HG03575 (cell line): ENCODE results near the gene GOT1.

Experiments
- ATAC-seq: cut with Tn5 transposase; IDR thresholded peaks from one replicate; pipeline ENCODE4 v1.9.1; 2021; ENCODE audit not compliant: unreplicated experiment, insufficient number of reproducible peaks, low FRiP score; ENCODE audit errors: extremely low read depth

Gene GOT1

DNA sequence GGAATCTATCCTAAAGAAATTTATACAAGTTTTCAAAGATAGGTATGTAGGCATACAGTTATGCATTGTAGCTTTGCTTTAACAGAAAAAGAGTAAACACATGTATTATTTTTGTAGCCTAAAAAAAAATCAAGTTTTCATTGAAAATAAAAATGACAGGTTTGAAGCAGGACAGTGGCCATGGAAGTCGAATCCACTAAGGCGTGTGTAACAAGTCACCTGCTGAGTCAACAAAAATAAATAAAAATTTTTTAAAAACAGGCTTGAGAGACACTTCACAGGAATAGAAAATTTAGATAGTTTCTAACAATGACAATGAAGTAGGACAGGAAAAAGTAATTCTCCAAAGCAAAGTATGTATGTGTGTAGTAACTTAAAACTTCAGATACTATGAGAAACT, 8.5 kb upstream of the GOT1 start:
- ATAC-seq = no peak

DNA sequence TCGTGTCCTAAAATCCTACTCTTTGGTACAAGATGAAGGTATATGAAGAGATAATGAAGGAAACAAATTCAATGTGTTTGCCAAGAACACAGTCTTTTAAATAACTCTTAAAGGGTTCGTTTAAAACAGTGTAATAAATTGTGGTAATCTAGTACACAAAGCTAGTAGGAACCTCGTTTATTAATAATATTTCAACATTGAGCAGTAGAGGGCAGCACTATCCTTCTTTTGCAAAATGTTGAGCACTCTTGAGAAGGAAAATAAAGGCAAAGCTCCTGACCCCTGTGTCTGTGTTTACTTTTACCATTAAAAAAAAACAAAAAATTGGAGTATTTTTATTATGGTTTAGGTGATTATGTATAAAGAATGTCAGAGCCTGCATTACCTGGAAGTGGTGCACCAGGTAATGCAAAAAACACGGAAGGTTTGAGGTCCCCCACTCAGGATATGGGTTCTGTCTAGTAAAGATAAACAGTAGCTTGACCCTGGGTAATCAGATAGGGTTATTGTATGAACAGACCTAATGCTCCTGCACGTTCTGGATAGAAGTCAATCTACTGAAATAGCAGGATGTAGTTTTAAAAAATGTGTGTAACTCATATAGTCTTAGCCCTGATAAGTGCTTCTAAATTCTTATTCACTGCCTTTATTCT, 5.7 kb upstream of the GOT1 start:
- ATAC-seq = no peak

DNA sequence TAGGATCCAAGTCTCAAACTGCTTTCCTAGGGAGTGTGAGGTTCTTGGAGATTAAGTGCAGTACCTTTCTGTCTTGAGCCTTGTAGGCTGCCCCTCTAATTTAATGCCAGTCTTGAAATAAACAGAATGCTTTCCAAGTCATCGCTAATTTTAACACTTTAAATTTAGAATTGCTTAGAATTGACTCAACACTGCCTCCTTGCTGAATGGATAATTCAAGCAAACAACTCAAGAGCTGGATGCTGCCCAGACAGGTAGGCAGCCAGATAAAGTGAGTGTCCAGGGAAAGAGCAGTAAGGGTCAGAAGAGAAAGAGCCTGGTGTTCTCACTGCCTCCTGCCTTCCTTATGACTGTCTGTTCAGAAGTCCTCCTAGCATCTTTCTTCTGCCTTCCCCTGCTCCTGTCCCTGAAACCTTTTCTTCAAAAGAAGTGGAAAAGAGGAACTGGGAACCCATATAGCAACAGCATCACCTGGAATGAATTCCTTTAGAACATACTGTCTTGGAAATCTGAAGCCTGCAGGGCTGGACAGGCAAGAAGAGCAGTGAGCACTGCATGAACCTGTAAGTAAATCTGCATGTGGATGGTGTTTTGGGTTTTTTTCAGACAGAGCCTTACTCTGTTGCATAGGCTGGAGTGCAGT, 3.1 kb upstream of the GOT1 start:
- ATAC-seq = no peak

DNA sequence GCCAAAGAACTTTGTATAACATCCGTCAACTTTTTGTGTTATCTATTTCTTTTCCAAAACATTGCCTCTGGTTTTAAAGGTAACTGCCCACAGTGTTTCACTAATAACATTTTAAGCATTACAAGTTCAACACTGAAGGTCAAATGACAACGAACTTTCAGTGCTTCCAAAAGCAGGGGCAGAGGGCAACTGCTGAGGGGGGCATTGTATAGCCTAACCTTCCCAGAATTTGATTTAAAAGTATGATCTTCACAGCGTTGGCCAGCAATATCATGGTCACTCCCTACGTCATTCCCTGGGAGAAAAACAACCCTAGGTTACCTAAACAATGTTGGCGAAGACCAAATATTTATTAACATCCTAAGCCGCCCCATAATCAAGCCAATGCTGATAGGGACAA, 2.5 kb upstream of the GOT1 start:
- no peak for ATAC-seq

DNA sequence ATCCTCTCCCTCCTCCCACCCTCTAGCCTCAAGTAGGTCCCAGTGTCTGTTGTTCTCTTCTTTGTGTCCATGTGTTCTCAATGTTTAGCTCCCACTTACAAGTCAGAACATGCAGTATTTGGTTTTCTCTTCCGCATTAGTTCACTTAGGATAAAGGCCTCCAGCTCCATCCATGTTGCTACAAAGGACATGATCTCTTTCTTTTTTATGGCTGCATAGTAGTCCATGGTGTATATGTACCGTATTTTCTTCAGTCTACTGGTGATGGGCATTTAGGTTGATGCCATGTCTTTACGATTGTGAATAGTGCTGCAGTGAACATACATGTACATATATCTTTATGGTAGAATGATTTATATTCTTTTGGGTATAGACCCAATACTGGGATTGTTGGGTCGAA, 1.6 kb upstream of the GOT1 start:
- ATAC-seq = no peak

DNA sequence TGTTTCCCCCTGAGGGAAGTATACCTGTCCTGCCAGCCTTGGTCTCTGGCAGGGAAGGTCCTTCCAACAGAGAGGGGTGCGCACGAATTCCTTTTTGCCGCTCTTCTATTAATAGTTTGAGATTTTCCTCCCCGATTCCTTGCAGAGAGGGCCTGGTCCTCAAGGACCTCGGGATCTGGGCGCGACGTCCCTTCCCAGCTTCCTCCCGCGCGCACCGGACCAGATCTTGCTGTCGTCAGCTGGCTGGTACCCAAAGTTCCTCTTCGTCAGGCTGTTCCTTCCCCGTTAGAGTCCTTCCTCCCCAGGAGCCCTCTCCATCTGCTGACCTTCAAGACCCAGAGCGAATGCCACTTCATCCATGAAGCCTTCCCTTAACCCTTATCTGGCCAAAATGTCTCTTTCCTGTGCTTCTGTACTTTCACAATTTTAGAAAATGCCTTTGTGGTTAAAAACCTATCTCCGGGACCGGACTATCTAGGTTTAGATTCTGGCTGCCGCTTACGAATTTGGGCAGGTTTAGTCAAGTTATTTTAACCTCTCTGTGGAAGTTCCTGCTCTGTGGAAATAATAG, 851 bp upstream of the GOT1 start:
- ATAC-seq = no peak

DNA sequence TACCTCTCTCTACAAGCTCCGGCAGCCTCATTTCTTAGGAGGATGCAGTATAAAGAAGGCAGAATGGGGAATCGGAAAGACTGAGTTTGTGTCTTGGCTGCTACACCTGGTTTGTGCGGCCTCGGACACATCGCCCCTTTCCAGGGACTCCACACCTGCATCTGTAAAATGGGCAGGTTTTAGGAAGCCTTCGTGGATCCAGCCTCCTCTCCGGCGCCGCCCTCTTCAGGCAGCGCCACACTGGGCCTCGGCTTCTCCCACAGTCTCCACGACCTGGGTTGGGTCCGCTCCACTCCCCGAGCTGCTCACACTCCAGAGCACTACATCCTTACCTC, 341 bp downstream of the GOT1 start:
- ATAC-seq = no peak

DNA sequence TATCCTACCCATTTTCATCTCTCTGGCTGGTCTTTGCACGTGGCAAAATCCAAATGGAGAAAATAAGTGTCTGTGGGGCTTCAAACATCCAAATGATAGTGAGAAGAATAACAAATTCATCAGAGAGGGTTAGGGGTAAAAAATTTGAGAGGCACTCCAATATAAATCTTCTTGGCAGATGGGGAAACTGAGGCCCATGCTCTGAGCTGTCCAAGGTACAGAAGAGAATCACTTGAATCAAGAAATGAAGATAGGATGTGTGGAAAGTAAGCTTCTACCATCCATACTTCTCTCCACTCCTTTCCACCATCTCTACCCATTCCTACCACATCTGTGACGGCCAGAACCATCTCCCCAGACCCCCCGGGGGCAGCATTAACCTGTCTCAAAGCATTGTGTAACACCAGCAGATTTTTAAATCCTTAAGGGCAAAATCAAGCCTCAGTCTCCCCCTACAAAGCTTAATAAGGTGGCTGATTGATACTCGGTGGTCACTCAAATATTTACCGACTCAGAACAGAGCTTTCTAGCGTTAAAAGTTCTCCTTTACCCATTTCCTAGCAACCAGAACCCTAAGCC, 818 bp downstream of the GOT1 start:
- no peak for ATAC-seq

DNA sequence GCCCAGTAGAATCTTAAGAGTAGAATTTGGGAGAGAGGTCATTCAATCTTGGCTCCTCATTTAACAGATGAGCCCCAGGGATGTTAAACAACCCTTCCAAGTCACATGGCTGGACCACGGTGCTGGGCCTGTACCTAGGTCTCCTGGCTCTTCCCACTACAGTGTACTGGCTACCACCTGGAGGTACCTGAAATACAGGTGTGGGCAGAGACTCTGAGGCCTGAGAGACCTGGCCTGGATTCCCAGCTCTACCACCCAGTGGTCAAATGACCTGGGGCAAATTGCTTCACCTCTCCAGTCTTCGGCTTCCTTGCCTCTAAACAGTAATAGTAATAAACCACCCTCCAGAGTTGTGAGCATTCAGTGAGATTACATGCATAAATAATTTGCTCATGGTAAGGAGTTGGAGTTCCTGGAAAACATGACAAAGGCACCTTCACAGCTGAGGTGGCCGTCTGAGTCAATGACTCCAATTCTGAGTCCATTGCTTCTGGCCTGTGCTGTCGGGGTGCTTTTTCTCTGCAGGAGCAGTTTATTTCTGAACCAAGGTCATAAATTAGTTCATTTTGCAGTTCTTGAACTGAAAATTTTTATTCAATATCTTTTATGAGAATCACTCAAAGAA, 2.7 kb downstream of the GOT1 start:
- ATAC-seq = no peak

DNA sequence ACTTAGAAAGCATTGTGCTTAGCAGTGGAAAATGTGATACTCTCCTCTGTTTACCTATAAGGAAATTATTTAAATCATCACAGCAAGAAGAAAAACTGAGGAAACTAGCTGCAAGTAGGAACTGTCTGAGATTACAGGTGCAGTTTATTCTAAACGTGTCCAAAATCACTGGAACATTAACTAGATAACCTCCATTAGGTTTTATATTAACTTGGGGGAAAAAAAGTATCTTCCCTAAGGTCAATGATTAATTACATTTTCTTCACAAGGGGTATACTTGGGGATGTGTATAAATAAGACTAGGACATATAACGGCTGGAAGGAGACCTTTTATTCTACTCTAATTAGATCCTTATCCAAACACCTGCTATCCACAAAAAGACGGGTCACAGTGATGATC, 3.7 kb downstream of the GOT1 start:
- ATAC-seq = no peak

DNA sequence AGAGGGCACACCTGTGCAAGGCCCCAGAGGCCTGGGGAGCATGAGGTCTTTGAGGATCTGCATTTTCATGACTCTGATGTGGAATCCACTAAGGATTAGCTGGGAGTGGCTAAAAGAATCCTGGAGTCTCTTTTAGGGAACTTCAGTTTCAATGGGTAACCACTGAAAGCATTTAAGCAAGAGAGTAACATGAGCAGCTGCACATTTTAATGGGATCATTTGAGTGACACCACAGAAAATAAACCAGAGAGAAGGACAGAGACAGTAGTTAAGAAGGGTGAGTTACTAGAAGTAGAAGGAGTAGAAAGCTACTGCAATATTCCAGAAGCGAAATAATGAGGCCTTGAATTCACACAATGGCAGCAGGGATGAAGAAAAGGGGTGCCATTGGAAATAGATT, 5.2 kb downstream of the GOT1 start:
- no peak for ATAC-seq

DNA sequence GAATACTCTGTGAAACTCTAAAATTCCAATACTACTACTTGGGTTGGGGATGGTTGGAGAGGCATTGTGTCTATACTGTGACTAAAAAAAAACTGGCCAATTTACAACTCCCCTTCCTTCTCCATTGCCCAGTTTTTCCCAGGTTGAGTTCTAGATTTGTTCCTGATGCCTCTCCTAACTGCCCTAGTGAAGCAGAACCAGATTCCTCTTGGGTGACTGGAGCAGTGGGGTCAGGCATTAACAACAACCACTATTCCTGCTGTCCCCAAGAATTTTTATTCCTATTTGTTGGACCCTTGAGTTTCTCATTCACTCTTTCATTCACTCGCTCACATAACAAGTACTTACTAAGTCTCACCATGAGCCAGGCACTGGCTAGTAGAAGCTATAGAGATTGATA, 5.8 kb downstream of the GOT1 start:
- no peak for ATAC-seq

DNA sequence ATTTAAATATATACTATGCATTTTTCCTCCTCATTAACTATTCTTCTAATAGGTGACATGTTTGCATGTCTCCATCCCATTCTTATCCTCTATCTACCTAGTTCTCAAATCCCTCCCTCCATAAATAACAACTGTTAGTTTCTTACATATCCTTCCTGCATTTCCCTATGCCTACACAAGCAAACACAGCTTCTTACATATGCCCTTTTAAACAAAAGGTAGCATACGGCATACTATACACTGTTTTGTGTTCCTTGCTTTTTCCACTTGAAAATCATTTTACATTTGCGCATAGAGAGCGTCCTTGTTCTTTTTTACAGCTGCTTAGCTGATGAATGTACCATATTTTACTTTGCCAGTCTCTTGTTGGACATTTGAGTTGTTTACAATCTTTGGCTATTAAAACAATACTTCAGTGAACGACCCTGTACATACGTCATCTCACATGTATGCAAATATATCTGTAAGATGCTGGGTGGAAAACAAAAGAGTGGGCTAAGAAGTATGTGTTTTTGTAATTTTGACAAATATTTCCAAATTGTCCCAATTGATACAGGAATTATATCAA, 7.8 kb downstream of the GOT1 start:
- ATAC-seq = no peak

DNA sequence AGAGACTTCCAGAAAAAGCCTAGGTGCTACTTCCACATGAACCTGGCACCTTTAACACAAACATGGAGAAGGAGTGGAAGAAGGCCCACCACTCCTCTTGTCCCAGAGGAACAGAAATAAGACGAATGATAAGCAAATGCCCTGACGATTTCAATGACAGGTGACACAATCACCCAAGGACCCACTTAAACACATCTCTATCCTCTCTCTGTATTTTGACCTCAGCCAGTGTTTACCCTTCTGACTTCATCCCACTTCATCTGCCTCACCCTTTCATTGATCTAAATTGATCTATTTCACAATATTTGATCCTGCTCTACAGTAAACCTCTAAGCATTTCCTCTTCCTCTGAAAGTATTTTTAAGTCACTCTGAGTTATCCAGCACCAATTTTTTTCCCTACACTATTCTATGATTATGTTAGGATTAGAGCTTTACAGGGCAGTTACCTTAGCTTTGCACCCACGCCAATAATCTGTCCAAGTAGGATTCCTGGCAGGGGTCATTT, 9.1 kb downstream of the GOT1 start:
- no peak for ATAC-seq

DNA sequence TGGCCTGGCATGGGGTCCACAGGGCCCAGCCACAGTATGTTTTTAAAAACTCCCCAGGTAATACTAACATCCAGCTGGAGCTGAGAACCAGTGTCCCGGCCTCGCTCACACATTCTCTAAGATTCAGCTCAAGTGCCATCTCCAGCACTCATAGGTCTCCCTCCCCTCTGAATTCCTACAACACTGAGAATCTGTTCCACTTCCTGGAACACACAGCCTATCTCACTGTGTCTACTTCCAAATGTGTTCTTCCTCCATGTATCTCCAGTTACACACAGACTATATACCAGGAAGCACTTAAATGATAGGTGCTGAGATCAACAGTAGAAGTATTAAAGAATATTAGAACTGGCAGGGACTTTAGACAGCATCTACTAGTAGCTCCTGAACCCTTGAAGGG, 10.7 kb downstream of the GOT1 start:
- no peak for ATAC-seq

DNA sequence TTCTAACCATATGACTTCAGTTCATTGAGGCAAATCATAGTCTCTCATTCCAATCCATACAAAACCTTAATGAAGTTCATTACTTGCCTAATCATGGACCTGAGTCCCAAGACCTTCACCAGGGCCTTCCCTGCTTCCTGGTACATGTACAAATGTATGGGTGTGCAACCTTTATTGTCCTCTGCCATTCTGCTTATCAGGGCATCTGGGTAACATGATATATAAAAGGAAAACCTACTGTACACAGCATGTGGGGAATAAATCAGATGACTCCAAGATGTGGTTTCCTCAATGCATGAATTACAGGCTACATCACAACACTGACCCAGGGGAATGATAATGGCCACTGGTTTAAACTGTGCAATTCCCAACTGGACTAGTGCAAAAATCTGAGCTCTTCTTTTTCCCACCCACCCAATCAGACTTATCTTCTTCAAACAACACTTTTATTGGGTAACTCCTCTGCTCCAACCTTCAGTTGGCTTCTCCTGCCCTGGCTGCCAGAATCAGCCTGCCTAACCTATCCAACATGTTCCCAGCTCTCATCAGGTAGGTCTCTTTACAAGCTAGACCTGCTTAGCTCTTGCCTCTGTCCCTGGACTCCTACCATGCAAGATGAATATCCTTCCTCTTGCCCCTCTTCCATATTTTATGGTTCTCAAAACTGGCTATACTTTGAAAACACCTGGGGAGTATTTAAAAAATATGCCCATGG, 11.4 kb downstream of the GOT1 start:
- no peak for ATAC-seq

DNA sequence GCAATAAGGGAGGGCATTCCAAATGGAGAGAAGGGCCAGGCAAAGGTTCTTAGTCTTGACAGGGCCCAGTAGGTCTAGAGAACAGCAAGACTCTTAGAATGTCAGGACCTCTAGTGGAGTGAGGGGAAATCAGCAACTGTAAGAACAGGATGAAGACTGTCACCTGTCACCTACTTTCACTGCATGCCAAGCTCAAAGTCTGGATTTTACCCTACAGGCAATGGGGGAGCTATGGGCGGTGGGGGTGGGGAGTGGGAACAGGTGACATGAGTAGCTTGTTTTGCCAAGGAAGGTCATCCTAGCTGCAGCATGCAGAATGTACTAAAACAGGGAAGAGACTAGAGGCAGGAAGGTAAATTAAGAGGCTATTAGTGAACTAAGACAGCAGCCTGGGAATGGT, 18.3 kb downstream of the GOT1 start:
- no peak for ATAC-seq

DNA sequence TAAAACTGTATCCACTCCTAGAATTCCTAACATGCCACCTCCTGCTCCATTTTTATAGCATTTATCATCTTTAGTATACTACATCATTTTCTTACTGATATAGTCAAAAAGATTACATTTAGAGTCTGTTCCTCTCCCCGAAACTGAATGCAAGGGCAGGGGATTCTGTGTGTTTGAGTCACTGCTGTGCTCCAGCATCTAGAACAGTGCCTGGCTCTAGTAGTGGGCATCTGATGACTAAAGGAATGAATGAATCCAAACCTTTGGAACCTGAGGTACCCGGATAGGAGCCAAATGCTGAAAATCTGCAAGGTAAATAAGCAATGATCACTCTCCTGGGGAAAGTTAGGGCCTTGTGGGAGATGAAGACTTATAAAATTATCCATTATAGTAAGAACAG, 18.9 kb downstream of the GOT1 start:
- ATAC-seq = no peak

DNA sequence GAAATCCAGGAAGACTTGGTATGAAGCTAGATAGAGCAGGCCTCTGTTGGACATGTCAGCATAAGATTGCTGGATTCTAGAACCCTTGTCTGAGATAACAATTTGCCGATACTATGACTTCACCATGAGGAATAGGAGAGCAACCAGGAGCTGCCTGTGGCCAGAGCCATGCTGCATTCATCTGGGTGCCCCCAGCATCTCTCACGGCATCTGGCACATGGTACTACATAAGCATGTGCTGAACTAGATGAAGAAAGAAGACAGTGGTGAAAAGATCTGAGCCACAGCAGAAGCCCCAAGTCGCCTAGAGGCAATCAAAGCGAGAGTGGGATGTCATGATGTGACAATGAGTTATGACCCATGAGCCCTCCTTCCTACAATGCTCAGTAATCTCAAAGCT, 19.5 kb downstream of the GOT1 start:
- ATAC-seq = no peak
